Esophagus muscularis mucosa (tissue), 4 donors: ENCODE results near the gene SH3BP5L. TPM values are rescaled to one million over a fixed set of nuclear protein-coding genes. Genes with fewer than 3 reads are reported as not detected.
"Not testable (repeated sequence)": the region's sequence is repeated elsewhere in the genome, so short reads cannot be mapped to it uniquely, and the experiment has no call there.

Experiments
- DNase-seq: peaks from one replicate; pipeline ENCODE4 v3.0.0-alpha.2; 2017; ENCODE audit errors: extremely low spot score
- H3K27ac ChIP-seq, 4 donors: fragments of 200-600 bp; sonication (generic); replicated peaks in 1 of 4; 1 replicate in 3 of 4; 2 replicates in 1 of 4; pipeline ENCODE4 v1.5.1; 2016 to 2019; ENCODE audit warnings: mild to moderate bottlenecking in 1 of 4
- H3K27me3 ChIP-seq, 4 donors: fragments of 200-600 bp; sonication (generic); one replicate each; pipeline versions ENCODE4 v1.5.1 to v1.6.0; 2016 to 2019
- H3K36me3 ChIP-seq, 4 donors: fragments of 200-600 bp; sonication (generic); one replicate each; pipeline ENCODE4 v1.5.1; 2016 to 2019
- H3K4me1 ChIP-seq, 4 donors: fragments of 200-600 bp; sonication (generic); one replicate each; pipeline ENCODE4 v1.5.1; 2016 to 2019
- H3K4me3 ChIP-seq, 4 donors: fragments of 200-600 bp; sonication (generic); 1 replicate in 2 of 4; 2 replicates in 2 of 4; pipeline ENCODE4 v1.5.1; 2016 to 2019; ENCODE audit warnings: mild to moderate bottlenecking in 4 of 4, moderate library complexity in 1 of 4
- H3K9me3 ChIP-seq, 4 donors: fragments of 200-600 bp; sonication (generic); 1 replicate in 3 of 4; 2 replicates in 1 of 4; pipeline ENCODE4 v1.5.1; 2016 to 2019
- CTCF ChIP-seq, 3 experiments: fragments of 200-600 bp in 2 of 3; fragments of 450-650 bp in 1 of 3; sonication (generic) in 2 of 3; IDR thresholded peaks; one replicate each; pipeline ENCODE4 v1.5.1; 2017 to 2019; ENCODE audit warnings: antibody characterized with exemption in 3 of 3, mild to moderate bottlenecking in 2 of 3, moderate library complexity in 1 of 3
- EP300 ChIP-seq: sonication (generic); formaldehyde crosslinking; IDR thresholded peaks from one replicate; pipeline ENCODE4 v1.6.1; 2017; ENCODE audit warnings: antibody characterized with exemption
- POLR2A ChIP-seq: fragments of 450-650 bp; IDR thresholded peaks from one replicate; pipeline ENCODE4 v1.6.1; 2017; ENCODE audit warnings: antibody characterized with exemption, moderate library complexity, mild to moderate bottlenecking, low read depth
- POLR2AphosphoS5 ChIP-seq, 2 donors: sonication (generic); formaldehyde crosslinking; IDR thresholded peaks; one replicate each; pipeline ENCODE4 v1.6.1; 2017; ENCODE audit warnings: antibody characterized with exemption in 2 of 2
- WGBS: methylation state at CpG from one replicate; pipeline ENCODE4 v1.1.5; 2018; 5-methylcytosine and 5-hydroxymethylcytosine counted together
- intact Hi-C: fragments of 100-400 bp; cut with DNase I; formaldehyde crosslinking; loops from one replicate; pipeline ENCODE4 v1.15.1; 2023
- total RNA-seq, 4 donors: library from RNA; depleted of rRNA; stranded (reverse); fragments of >200 nt; gene quantifications; one replicate each; pipeline versions ENCODE4 v1.1.0 to v1.2.1, GENCODE V29; 2016

The SH3BP5L gene
- total RNA-seq, 4 donors from 2014 or later, result 19.9 to 36.2 (median 28.3) TPM

GRCh38 chr1:248837045-248837780, 11.5 kb upstream of the SH3BP5L start:
- peak overlapping the region; percentile 98 to 100 (median 100) for H3K27ac ChIP-seq
- peak overlapping the region; percentile 87 to 94 (median 94) for H3K4me3 ChIP-seq
- H3K36me3 ChIP-seq, result no peaks in the 10 kb centered on the region
- H3K27me3 ChIP-seq, result peaks cover 0 to 12% (median 0%) of the 10 kb centered on the region in 4 donors
- no peaks in the 10 kb centered on the region for H3K9me3 ChIP-seq
- TF ChIP-seq POLR2A (no peak), CTCF (IDR thresholded peaks at IDR 0.05) (no peak), EP300 (no peak), POLR2AphosphoS5 (IDR thresholded peaks at IDR 0.05) (no peak)
- 52% methylated on average over 11 of the region's 11 CpGs for WGBS
- no peak for DNase-seq
- H3K4me1 ChIP-seq, result peaks cover 39 to 42% (median 41%) of the 10 kb centered on the region in 4 donors
- intact Hi-C loops, result no loop called here

- WGBS, result 55% methylated on average over 7 of the region's 7 CpGs
- DNase-seq, result no peak
- Histone ChIP-seq H3K4me1 (peaks cover 11 to 14% (median 13%) of the 10 kb centered on the region in 4 donors), H3K4me3 (no peak overlapping the region), H3K36me3 (no peaks in the 10 kb centered on the region), H3K9me3 (no peaks in the 10 kb centered on the region), H3K27ac (no peak overlapping the region), H3K27me3 (peaks cover 0 to 12% (median 0%) of the 10 kb centered on the region in 4 donors)
- TF ChIP-seq POLR2A (no peak), POLR2AphosphoS5 (IDR thresholded peaks at IDR 0.05) (peak in 1 of 2 donors; percentile 28), CTCF (IDR thresholded peaks at IDR 0.05) (no peak), EP300 (no peak)
- intact Hi-C loops, result no loop called here
Observed at GRCh38 chr1:248834343-248834940, 8.7 kb upstream of the SH3BP5L start.

GRCh38 chr1:248831842-248832241, 6.1 kb upstream of the SH3BP5L start:
- 89% methylated on average over 1 of the region's 1 CpG for WGBS
- Histone ChIP-seq H3K27me3 (peaks cover 0 to 12% (median 0%) of the 10 kb centered on the region in 4 donors), H3K36me3 (no peaks in the 10 kb centered on the region), H3K27ac (no peak overlapping the region), H3K9me3 (no peaks in the 10 kb centered on the region), H3K4me3 (no peak overlapping the region), H3K4me1 (peaks cover 4 to 8% (median 6%) of the 10 kb centered on the region in 4 donors)
- no peak for TF ChIP-seq POLR2AphosphoS5 (IDR thresholded peaks at IDR 0.05)
- TF ChIP-seq CTCF (IDR thresholded peaks at IDR 0.05), result no peak
- no peak for TF ChIP-seq POLR2A
- TF ChIP-seq EP300, result no peak
- DNase-seq, result no peak
- intact Hi-C loops, result no loop called here

- H3K4me3 ChIP-seq, H3K27ac ChIP-seq, H3K9me3 ChIP-seq, DNase-seq, H3K36me3 ChIP-seq, intact Hi-C loops: not testable (repeated sequence)
- Histone ChIP-seq H3K4me1 (peaks cover 7 to 12% (median 9%) of the 10 kb centered on the region in 4 donors), H3K27me3 (peaks cover 0 to 12% (median 0%) of the 10 kb centered on the region in 4 donors)
- WGBS, result 61% methylated on average over 3 of the region's 3 CpGs
Observed at GRCh38 chr1:248830718-248831017, 5.0 kb upstream of the SH3BP5L start.

- WGBS, result 82% methylated on average over 3 of the region's 3 CpGs
- Histone ChIP-seq H3K4me3 (no peak overlapping the region), H3K36me3 (peaks cover 0 to 9% (median 0%) of the 10 kb centered on the region in 4 donors), H3K27me3 (no peaks in the 10 kb centered on the region), H3K9me3 (no peaks in the 10 kb centered on the region), H3K4me1 (peaks cover 21 to 26% (median 24%) of the 10 kb centered on the region in 4 donors), H3K27ac (no peak overlapping the region)
- intact Hi-C loops, result no loop called here
- no peak for TF ChIP-seq POLR2A
- TF ChIP-seq EP300, result no peak
- DNase-seq, result no peak
Observed at GRCh38 chr1:248828845-248829244, 3.1 kb upstream of the SH3BP5L start.
